ENCODE data around the gene SDCBP2. TPM values are rescaled to one million over a fixed set of nuclear protein-coding genes. Genes with fewer than 3 reads are reported as not detected.

The SDCBP2 gene
- total and polyA plus RNA-seq, 5 donors, result 1.9 to 2.2 (median 2.1) TPM

GRCh38 chr20:1304710-1305515 is 24.0 kb downstream of the SDCBP2 start:
- H3K9me3 ChIP-seq (ENCODE audit: control insufficient read depth, low read length), result no peaks in the 10 kb centered on the region
- DNase-seq (no peak), ATAC-seq (no peak)
- 85% methylated on average over 31 of the region's 31 CpGs for WGBS
- no peaks in the 10 kb centered on the region for H3K4me1 ChIP-seq (ENCODE audit: control insufficient read depth, insufficient read depth, low read length)
- H3K27ac ChIP-seq (ENCODE audit: low read length), result no peak overlapping the region
- no peaks in the 10 kb centered on the region for H3K27me3 ChIP-seq (ENCODE audit: control insufficient read depth, insufficient read depth)
- H3K4me3 ChIP-seq (ENCODE audit: low read length), result no peak overlapping the region
- intact Hi-C loops (cut with DNase I), result no loop called here

GRCh38 chr20:1302685-1303541 is 26.0 kb downstream of the SDCBP2 start:
- ATAC-seq (no peak), DNase-seq (no peak)
- no peak overlapping the region for H3K4me3 ChIP-seq (ENCODE audit: low read length)
- intact Hi-C loops (cut with DNase I), result no loop called here
- no peaks in the 10 kb centered on the region for H3K4me1 ChIP-seq (ENCODE audit: control insufficient read depth, insufficient read depth, low read length)
- no peak overlapping the region for H3K27ac ChIP-seq (ENCODE audit: low read length)
- H3K27me3 ChIP-seq (ENCODE audit: control insufficient read depth, insufficient read depth), result no peaks in the 10 kb centered on the region
- WGBS, result 78% methylated on average over 12 of the region's 12 CpGs
- H3K9me3 ChIP-seq (ENCODE audit: control insufficient read depth, low read length), result no peaks in the 10 kb centered on the region

DNA sequence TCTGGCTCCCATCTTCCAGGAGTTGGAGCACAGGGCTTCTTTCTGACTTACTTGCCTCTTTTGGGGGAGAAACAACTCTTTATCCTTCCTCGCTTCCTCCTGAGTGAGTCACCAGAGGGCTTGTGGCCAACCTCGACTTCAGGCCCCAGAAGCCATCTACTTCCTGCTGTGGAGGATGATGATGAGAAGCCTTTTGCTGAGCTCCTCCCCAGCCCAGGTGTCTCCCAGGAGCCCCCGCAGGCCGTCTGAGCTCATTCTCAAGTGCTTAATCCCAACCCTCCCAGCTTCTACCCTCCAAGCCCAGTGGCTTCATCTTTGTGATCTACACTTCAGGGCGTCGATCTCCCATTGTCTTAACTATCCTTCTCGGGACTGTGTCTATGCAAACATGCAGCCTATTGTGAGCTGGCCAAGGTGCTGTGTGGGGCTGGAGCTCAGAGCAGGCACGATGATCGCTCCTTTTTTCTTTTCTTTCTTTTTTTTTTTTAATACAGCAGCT is 27.9 kb downstream of the SDCBP2 start:
- ATAC-seq (no peak), DNase-seq (no peak)
- H3K27ac ChIP-seq (ENCODE audit: low read length), result no peak overlapping the region
- H3K4me3 ChIP-seq (ENCODE audit: low read length), result no peak overlapping the region
- H3K4me1 ChIP-seq (ENCODE audit: control insufficient read depth, insufficient read depth, low read length), result no peaks in the 10 kb centered on the region
- no peaks in the 10 kb centered on the region for H3K9me3 ChIP-seq (ENCODE audit: control insufficient read depth, low read length)
- H3K27me3 ChIP-seq (ENCODE audit: control insufficient read depth, insufficient read depth), result no peaks in the 10 kb centered on the region
- 68% methylated on average over 9 of the region's 9 CpGs for WGBS
- intact Hi-C loops (cut with DNase I), result no loop called here

DNA sequence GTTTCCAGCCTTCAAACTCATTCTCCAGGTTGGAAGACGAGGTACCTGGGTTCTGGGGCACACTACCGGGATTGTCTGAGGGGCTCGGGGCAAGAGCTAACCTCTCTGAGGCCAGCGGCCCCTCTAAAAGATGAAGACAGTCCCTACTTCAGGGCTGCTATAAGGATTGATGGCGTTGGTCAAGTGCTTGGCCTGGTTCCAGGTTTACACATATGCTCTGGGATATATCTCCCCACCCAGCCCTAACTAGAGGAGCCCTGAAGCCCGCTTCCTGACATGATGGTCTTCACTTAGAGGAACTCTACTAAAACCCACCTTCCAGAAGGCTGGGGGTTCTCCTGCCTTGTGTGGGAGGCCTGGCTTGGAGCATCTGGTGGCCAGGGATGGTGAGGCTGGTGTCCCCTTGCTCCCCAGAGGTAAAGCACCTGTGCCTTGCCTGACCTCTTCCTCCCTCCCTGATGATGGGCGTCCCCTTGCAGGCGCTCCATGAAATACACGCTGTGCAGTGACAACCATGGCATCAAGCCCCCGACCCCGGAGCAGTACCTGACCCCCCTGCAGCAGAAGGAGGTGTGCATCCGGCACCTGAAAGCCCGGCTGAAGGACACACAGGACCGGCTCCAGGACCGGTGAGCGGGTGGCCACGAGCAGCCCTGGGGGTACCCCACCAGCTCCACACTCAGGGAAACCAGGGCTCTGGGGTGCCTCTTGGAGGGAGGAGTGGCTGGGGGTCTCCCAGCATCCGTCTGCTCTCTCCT is 28.7 kb downstream of the SDCBP2 start:
- Histone ChIP-seq H3K4me3 (ENCODE audit: low read length) (no peak overlapping the region), H3K9me3 (ENCODE audit: control insufficient read depth, low read length) (no peaks in the 10 kb centered on the region), H3K27me3 (ENCODE audit: control insufficient read depth, insufficient read depth) (no peaks in the 10 kb centered on the region), H3K27ac (ENCODE audit: low read length) (no peak overlapping the region), H3K4me1 (ENCODE audit: control insufficient read depth, insufficient read depth, low read length) (no peaks in the 10 kb centered on the region)
- 94% methylated on average over 18 of the region's 18 CpGs for WGBS
- ATAC-seq (no peak), DNase-seq (no peak)
- intact Hi-C loops (cut with DNase I), result no loop called here

GRCh38 chr20:1299522-1299921 is 29.4 kb downstream of the SDCBP2 start:
- 85% methylated on average over 9 of the region's 9 CpGs for WGBS
- DNase-seq, result no peak

DNA sequence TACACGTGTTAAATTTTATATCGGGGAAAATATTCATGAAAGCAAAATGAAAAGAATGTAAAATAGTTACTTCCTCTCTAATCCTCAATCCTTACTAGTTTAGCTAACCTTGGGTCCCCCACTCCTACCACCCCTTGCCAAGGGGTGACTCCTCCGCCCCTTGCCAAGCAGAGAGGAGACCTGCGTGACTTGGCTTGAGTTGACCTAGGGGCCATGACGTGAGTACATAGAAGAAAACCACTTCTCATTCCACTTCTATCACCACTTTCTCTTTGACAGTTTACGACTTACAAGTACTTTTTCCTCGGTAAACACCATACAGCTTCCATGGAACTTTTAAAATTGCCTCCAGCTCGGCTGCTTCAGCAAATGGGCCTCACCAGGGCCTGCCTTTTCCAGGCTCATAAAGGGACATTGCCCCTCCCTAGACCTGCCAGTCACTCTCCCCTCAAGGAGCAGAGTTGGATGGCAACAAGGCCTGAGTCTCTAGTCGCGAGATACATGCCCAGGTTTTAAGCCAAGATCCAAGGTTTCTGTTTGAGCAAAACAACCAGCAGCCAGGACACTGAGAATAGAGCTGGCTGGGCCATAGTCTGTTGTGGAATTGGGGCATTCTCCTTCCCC is 29.9 kb downstream of the SDCBP2 start:
- no peak for DNase-seq
- Histone ChIP-seq H3K4me3 (ENCODE audit: low read length) (no peak overlapping the region), H3K9me3 (ENCODE audit: control insufficient read depth, low read length) (no peaks in the 10 kb centered on the region), H3K27me3 (ENCODE audit: control insufficient read depth, insufficient read depth) (no peaks in the 10 kb centered on the region), H3K27ac (ENCODE audit: low read length) (no peak overlapping the region), H3K4me1 (ENCODE audit: control insufficient read depth, insufficient read depth, low read length) (no peaks in the 10 kb centered on the region)
- 87% methylated on average over 10 of the region's 10 CpGs for WGBS
- intact Hi-C loops (cut with DNase I), result no loop called here
- no peak for ATAC-seq

More at GRCh38 chr20:1299522-1299921, 29.4 kb downstream of the SDCBP2 start:
- Histone ChIP-seq H3K27ac (ENCODE audit: low read length) (no peak overlapping the region), H3K27me3 (ENCODE audit: control insufficient read depth, insufficient read depth) (no peaks in the 10 kb centered on the region), H3K4me1 (ENCODE audit: control insufficient read depth, insufficient read depth, low read length) (no peaks in the 10 kb centered on the region), H3K9me3 (ENCODE audit: control insufficient read depth, low read length) (no peaks in the 10 kb centered on the region), H3K4me3 (ENCODE audit: low read length) (no peak overlapping the region)
- intact Hi-C loops (cut with DNase I), result no loop called here
- ATAC-seq, result peak in 1 of 2 donors; percentile 13

DNA sequence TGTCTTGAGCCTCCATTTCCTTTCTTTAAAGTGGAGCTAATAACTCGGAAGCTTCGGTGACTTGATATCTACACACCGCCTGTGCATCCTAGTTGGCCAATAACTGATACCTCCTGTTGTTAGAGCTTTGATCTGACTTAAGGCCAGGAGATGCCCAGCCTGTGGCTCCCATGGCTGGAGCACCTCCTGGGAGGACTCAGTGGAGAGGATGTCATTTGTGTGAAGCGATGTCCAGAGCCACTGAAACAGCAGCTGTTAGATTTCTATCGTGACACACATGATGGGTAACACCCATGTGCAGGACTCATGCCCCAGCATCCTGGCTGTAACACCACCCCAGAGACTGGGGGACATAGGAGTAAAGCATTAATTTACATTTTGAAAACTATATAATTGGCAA is 30.8 kb downstream of the SDCBP2 start:
- no peaks in the 10 kb centered on the region for H3K9me3 ChIP-seq (ENCODE audit: control insufficient read depth, low read length)
- no peaks in the 10 kb centered on the region for H3K27me3 ChIP-seq (ENCODE audit: control insufficient read depth, insufficient read depth)
- WGBS, result 81% methylated on average over 5 of the region's 5 CpGs
- no peaks in the 10 kb centered on the region for H3K4me1 ChIP-seq (ENCODE audit: control insufficient read depth, insufficient read depth, low read length)
- DNase-seq (no peak), ATAC-seq (no peak)
- no peak overlapping the region for H3K27ac ChIP-seq (ENCODE audit: low read length)
- no peak overlapping the region for H3K4me3 ChIP-seq (ENCODE audit: low read length)
- intact Hi-C loops (cut with DNase I), result no loop called here

DNA sequence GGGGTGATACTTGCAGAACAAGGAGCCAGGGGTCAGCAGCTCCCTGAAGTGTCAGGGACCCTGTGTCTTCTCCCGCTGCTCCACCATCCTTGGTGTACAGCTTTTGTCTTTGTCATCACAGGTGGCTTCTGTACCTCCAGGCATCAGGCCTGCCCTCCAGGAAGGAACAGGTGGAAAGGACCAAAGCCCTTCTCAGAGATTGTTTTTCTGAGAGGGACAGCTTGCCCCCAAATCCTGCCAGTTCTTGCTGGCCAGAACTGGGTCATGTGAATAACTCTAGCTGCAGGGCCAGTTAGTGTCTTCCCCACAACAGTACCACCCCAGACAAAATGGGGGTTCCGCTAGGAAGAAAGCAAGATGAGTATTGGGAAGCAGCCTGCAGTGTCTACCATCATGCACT is 31.5 kb downstream of the SDCBP2 start:
- Histone ChIP-seq H3K27ac (ENCODE audit: low read length) (no peak overlapping the region), H3K4me1 (ENCODE audit: control insufficient read depth, insufficient read depth, low read length) (no peaks in the 10 kb centered on the region), H3K9me3 (ENCODE audit: control insufficient read depth, low read length) (no peaks in the 10 kb centered on the region), H3K27me3 (ENCODE audit: control insufficient read depth, insufficient read depth) (no peaks in the 10 kb centered on the region), H3K4me3 (ENCODE audit: low read length) (no peak overlapping the region)
- 93% methylated on average over 2 of the region's 2 CpGs for WGBS
- DNase-seq (no peak), ATAC-seq (no peak)
- intact Hi-C loops (cut with DNase I), result no loop called here

DNA sequence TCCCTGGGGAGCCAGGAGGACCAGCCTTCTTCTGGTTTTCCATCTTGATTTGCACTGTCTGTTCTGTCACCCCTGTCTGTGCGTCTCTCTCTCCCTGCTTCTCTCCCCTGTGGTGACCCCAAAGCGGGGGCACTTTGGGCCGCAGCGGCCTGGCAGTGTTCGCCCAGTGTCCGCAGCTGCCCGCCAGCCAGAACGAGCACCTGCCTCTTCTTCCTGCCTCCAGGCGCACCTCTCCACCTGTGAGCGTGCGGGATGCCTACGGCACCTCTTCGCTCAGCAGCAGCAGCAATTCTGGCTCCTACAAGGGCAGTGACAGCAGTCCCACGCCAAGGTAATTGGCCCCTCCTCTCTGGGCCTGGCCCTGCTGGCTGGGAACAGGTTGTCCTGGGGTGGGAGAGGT is 32.0 kb downstream of the SDCBP2 start:
- ATAC-seq (no peak), DNase-seq (no peak)
- H3K4me1 ChIP-seq (ENCODE audit: control insufficient read depth, insufficient read depth, low read length), result no peaks in the 10 kb centered on the region
- 93% methylated on average over 14 of the region's 14 CpGs for WGBS
- no peaks in the 10 kb centered on the region for H3K9me3 ChIP-seq (ENCODE audit: control insufficient read depth, low read length)
- no peak overlapping the region for H3K4me3 ChIP-seq (ENCODE audit: low read length)
- H3K27me3 ChIP-seq (ENCODE audit: control insufficient read depth, insufficient read depth), result no peaks in the 10 kb centered on the region
- no peak overlapping the region for H3K27ac ChIP-seq (ENCODE audit: low read length)
- intact Hi-C loops (cut with DNase I), result no loop called here

DNA sequence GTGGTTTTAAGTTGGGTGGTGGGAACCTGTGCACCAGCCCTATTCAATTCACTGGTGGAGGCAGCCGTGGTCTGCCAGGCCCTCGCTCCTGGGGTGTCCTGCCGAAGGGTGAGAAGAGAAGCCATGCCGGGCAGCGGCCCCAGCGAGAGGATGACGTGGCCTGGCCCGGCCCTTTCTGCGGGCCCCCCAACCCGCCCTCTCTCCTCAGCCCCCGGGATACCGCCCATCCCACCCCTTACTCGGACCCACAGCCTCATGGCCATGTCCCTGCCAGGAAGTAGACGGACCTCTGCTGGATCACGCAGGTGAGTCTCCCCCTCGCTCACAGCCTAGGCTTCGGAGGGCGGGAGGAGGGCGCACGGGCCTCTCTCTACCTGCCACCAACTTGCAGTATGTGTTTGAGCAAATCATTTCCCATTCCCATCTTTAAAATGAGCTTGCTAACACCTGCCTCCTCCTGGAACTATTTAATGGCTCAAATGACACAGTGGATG is 32.8 kb downstream of the SDCBP2 start:
- DNase-seq (no peak), ATAC-seq (no peak)
- Histone ChIP-seq H3K9me3 (ENCODE audit: control insufficient read depth, low read length) (no peaks in the 10 kb centered on the region), H3K27me3 (ENCODE audit: control insufficient read depth, insufficient read depth) (no peaks in the 10 kb centered on the region), H3K4me3 (ENCODE audit: low read length) (no peak overlapping the region), H3K27ac (ENCODE audit: low read length) (no peak overlapping the region), H3K4me1 (ENCODE audit: control insufficient read depth, insufficient read depth, low read length) (no peaks in the 10 kb centered on the region)
- 91% methylated on average over 20 of the region's 20 CpGs for WGBS
- intact Hi-C loops (cut with DNase I), result no loop called here

Measured in right cardiac atrium (tissue), 5 donors.